Measurements from ENCODE around the gene SHC2. TPM values are rescaled to one million over a fixed set of nuclear protein-coding genes. Genes with fewer than 3 reads are reported as not detected.

The SHC2 gene
- total RNA-seq, 1 donor from 2014 or later, result 35.4 TPM

DNA sequence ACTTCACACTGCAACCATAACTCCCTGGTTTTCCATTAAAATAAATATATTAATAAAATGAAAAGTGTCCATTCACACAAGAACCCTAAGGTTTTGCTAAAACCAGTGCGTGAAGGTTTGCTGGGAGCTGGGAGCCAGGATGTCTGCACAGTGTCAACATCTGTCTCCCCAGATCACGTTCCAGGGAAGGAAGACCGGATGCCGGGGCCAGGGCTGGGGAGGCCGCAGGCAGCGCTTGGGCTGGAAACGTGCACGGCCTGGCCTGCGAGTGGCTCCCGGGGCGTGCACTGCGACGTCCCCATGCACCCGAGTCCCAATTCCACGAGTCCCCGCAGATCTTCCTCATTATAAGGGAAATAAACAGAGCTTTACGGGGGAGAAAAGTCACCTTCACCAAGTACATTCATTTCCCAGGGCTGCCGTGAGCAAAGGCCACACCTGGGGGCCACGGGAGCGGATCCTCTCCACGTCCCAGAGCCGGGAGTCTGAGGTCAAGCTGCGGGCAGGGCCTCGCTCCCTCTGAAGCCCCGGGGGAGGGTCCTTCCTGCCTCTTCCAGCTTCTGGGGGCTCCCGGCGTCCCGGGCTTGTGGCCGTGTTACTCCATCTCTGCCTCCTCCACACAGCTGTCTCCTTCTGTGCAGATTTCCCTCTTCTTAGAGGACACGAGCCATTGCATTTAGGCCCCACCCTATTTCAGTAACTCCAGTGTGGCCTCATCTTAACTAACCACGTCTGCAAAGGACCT lies 12.8 kb downstream of the SHC2 start:
- no peaks in the 10 kb centered on the region for H3K27me3 Mint-ChIP-seq
- H3K4me3 Mint-ChIP-seq, result no peak overlapping the region
- no peak for TF ChIP-seq CTCF (conservative IDR thresholded peaks at IDR 0.05)

GRCh38 chr19:447064-447426 lies 13.8 kb downstream of the SHC2 start:
- DNase-seq (ENCODE audit: extremely low spot score, unreplicated experiment), result no peak
- Mint-ChIP-seq H3K4me1 (ENCODE audit: unreplicated experiment) (peaks cover 7% of the 10 kb centered on the region), H3K9me3 (no peaks in the 10 kb centered on the region), H3K27me3 (no peaks in the 10 kb centered on the region), H3K4me3 (no peak overlapping the region), H3K27ac (no peak overlapping the region), H3K36me3 (peaks cover 5% of the 10 kb centered on the region)
- TF ChIP-seq CTCF (conservative IDR thresholded peaks at IDR 0.05), result no peak

More for the DNA sequence above, 12.8 kb downstream of the SHC2 start:
- no peaks in the 10 kb centered on the region for H3K9me3 Mint-ChIP-seq
- H3K4me1 Mint-ChIP-seq (ENCODE audit: unreplicated experiment), result peaks cover 7% of the 10 kb centered on the region
- peaks cover 5% of the 10 kb centered on the region for H3K36me3 Mint-ChIP-seq
- no peak overlapping the region for H3K27ac Mint-ChIP-seq
- DNase-seq (ENCODE audit: extremely low spot score, unreplicated experiment), result no peak

- Mint-ChIP-seq H3K4me1 (ENCODE audit: unreplicated experiment) (peaks cover 7% of the 10 kb centered on the region), H3K9me3 (no peaks in the 10 kb centered on the region)
- TF ChIP-seq CTCF (conservative IDR thresholded peaks at IDR 0.05), result no peak
These were observed 16.1 kb downstream of the SHC2 start for GRCh38 chr19:444677-445210.

DNA sequence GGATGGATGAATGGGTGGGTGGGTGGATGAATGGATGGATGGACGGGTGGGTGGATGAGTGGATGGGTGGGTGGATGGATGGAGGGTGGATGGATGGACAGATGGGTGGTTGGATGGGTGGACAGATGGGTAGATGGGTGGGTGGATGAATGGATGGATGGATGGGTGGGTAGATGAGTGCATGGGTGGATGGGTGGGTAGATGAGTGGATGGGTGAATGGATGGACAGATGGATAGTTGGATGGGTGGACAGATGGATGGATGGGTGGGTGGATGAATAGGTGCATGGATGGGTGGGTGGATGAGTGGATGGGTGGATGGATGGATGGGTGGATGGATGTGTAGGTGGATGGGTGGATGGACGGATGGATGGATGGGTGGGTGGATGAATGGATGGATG lies 17.8 kb downstream of the SHC2 start:
- no peak for TF ChIP-seq CTCF (conservative IDR thresholded peaks at IDR 0.05)
- H3K27me3 Mint-ChIP-seq, result no peaks in the 10 kb centered on the region
- no peak overlapping the region for H3K4me3 Mint-ChIP-seq
- no peaks in the 10 kb centered on the region for H3K4me1 Mint-ChIP-seq (ENCODE audit: unreplicated experiment)
- H3K27ac Mint-ChIP-seq, result no peak overlapping the region
- H3K9me3 Mint-ChIP-seq, result no peaks in the 10 kb centered on the region
- no peaks in the 10 kb centered on the region for H3K36me3 Mint-ChIP-seq
- DNase-seq (ENCODE audit: extremely low spot score, unreplicated experiment), result no peak

More at GRCh38 chr19:444677-445210, 16.1 kb downstream of the SHC2 start:
- H3K4me3 Mint-ChIP-seq, result no peak overlapping the region
- H3K27me3 Mint-ChIP-seq, result no peaks in the 10 kb centered on the region
- no peak overlapping the region for H3K27ac Mint-ChIP-seq
- no peak for DNase-seq (ENCODE audit: extremely low spot score, unreplicated experiment)
- H3K36me3 Mint-ChIP-seq, result no peaks in the 10 kb centered on the region

DNA sequence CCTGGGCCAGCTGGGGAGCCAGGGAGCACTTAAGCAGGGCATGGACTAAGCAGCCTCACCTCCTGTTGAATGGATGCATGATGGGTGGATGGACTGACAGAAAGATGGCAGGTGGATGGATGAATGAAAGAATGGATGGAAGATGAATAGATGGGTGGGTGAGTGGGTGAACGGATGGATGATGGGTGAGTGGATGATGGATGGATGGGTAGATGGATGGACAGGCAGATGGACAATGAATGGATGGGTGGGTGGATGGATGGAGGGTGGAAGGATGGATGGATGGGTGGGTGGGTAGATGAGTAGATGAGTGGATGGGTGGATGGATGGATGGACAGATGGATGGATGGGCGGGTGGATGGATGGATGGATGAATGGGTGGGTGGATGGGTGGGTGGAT lies 18.7 kb downstream of the SHC2 start:
- TF ChIP-seq CTCF (conservative IDR thresholded peaks at IDR 0.05), result no peak
- no peaks in the 10 kb centered on the region for H3K9me3 Mint-ChIP-seq
- DNase-seq (ENCODE audit: extremely low spot score, unreplicated experiment), result no peak
- no peaks in the 10 kb centered on the region for H3K27me3 Mint-ChIP-seq
- H3K4me3 Mint-ChIP-seq, result no peak overlapping the region
- H3K27ac Mint-ChIP-seq, result no peak overlapping the region
- peaks cover 3% of the 10 kb centered on the region for H3K4me1 Mint-ChIP-seq (ENCODE audit: unreplicated experiment)
- H3K36me3 Mint-ChIP-seq, result peaks cover 3% of the 10 kb centered on the region

Data from type B pancreatic cell (in vitro differentiated cells).